ENCODE data around the gene DPH1. TPM values are rescaled to one million over a fixed set of nuclear protein-coding genes. Genes with fewer than 3 reads are reported as not detected.

DPH1 gene
- total and polyA plus RNA-seq, 3 donors from 2014 or later = 32.6 to 93.3 (median 91.9) TPM

DNA sequence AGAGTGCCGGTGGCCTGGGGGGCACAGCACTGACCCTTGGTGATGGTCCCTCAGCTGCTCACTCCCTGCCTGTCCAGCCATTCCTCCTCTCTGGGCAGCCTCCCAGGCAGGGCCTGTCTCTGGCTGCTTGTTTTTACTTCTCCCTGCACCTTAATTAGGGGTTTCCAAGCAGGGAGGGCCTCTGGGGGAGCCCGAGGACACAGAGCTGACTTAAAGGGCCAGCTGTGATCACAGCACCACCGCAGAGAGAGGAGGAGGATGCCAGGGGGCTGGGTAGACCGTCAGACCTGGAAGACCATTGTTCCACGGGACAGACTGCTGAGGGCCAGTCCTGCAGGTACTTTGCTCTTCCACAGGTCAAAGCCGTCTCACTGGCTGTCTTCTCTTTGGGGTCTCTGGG lies 1.2 kb upstream of the DPH1 start:
- 54 to 83% methylated on average over 1 to 6 of the region's 6 CpGs for WGBS, 2 donors
- intact Hi-C loops (cut with DNase I; ENCODE audit: low total_unique reads) = loop anchor here (5.0 kb wide), 1 partner anchor 121 kb away; no protein-coding TSS in a partner anchor
- Histone ChIP-seq H3K27me3 (no peaks in the 10 kb centered on the region), H3K36me3 (ENCODE audit: low read depth, missing control alignments) (no peaks in the 10 kb centered on the region), H3K4me3 (no peak overlapping the region), H3K27ac (no peak overlapping the region), H3K9me3 (no peaks in the 10 kb centered on the region), H3K4me1 (peaks cover 24% of the 10 kb centered on the region)
- DNase-seq = no peak
- TF ChIP-seq, protein P1, sequence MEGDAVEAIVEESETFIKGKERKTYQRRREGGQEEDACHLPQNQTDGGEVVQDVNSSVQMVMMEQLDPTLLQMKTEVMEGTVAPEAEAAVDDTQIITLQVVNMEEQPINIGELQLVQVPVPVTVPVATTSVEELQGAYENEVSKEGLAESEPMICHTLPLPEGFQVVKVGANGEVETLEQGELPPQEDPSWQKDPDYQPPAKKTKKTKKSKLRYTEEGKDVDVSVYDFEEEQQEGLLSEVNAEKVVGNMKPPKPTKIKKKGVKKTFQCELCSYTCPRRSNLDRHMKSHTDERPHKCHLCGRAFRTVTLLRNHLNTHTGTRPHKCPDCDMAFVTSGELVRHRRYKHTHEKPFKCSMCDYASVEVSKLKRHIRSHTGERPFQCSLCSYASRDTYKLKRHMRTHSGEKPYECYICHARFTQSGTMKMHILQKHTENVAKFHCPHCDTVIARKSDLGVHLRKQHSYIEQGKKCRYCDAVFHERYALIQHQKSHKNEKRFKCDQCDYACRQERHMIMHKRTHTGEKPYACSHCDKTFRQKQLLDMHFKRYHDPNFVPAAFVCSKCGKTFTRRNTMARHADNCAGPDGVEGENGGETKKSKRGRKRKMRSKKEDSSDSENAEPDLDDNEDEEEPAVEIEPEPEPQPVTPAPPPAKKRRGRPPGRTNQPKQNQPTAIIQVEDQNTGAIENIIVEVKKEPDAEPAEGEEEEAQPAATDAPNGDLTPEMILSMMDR (IDR thresholded peaks at IDR 0.05) = no peak
- no peak for TF ChIP-seq POLR2A (IDR thresholded peaks at IDR 0.05)

- Histone ChIP-seq H3K27me3 (no peaks in the 10 kb centered on the region), H3K4me3 (peak overlapping the region; percentile 98 to 100), H3K36me3 (ENCODE audit: low read depth, missing control alignments) (no peaks in the 10 kb centered on the region), H3K9me3 (no peaks in the 10 kb centered on the region), H3K4me1 (peaks cover 13% of the 10 kb centered on the region), H3K27ac (peak overlapping the region in 1 of 2 donors; percentile 69)
- DNase-seq = no peak
- 7 to 8% methylated on average over 10 of the region's 10 CpGs for WGBS, 2 donors
- TF ChIP-seq, protein P1 (IDR thresholded peaks at IDR 0.05) = peak; percentile 14 to 49 (median 42)
- TF ChIP-seq POLR2A (IDR thresholded peaks at IDR 0.05) = no peak
- intact Hi-C loops (cut with DNase I; ENCODE audit: low total_unique reads) = no loop called here
Measured at GRCh38 chr17:2030779-2031163, 818 bp downstream of the DPH1 start.

- 93% methylated on average over 4 to 7 of the region's 7 CpGs for WGBS, 2 donors
- intact Hi-C loops (cut with DNase I; ENCODE audit: low total_unique reads) = no loop called here
- H3K9me3 ChIP-seq = no peaks in the 10 kb centered on the region
- no peaks in the 10 kb centered on the region for H3K36me3 ChIP-seq (ENCODE audit: low read depth, missing control alignments)
- TF ChIP-seq, protein P1 (IDR thresholded peaks at IDR 0.05) = no peak
- TF ChIP-seq POLR2A (IDR thresholded peaks at IDR 0.05) = no peak
- H3K4me3 ChIP-seq = no peak overlapping the region
- no peaks in the 10 kb centered on the region for H3K27me3 ChIP-seq
- H3K27ac ChIP-seq = no peak overlapping the region
- H3K4me1 ChIP-seq = peaks cover 12% of the 10 kb centered on the region
- DNase-seq = no peak
Measured at GRCh38 chr17:2033153-2033552, 3.2 kb downstream of the DPH1 start.

- no peak for DNase-seq
- 83 to 89% methylated on average over 7 of the region's 7 CpGs for WGBS, 2 donors
- no peaks in the 10 kb centered on the region for H3K9me3 ChIP-seq
- no peak for TF ChIP-seq POLR2A (IDR thresholded peaks at IDR 0.05)
- TF ChIP-seq, protein P1 (IDR thresholded peaks at IDR 0.05) = no peak
- intact Hi-C loops (cut with DNase I; ENCODE audit: low total_unique reads) = no loop called here
- H3K36me3 ChIP-seq (ENCODE audit: low read depth, missing control alignments) = no peaks in the 10 kb centered on the region
- H3K27me3 ChIP-seq = no peaks in the 10 kb centered on the region
- H3K4me3 ChIP-seq = no peak overlapping the region
- peaks cover 12% of the 10 kb centered on the region for H3K4me1 ChIP-seq
- no peak overlapping the region for H3K27ac ChIP-seq
Measured at GRCh38 chr17:2034157-2034556, 4.2 kb downstream of the DPH1 start.

GRCh38 chr17:2034806-2035540 lies 5.0 kb downstream of the DPH1 start:
- Histone ChIP-seq H3K9me3 (no peaks in the 10 kb centered on the region), H3K4me1 (peaks cover 12% of the 10 kb centered on the region), H3K27me3 (no peaks in the 10 kb centered on the region), H3K27ac (no peak overlapping the region), H3K36me3 (ENCODE audit: low read depth, missing control alignments) (no peaks in the 10 kb centered on the region), H3K4me3 (no peak overlapping the region)
- intact Hi-C loops (cut with DNase I; ENCODE audit: low total_unique reads) = no loop called here
- no peak for TF ChIP-seq POLR2A (IDR thresholded peaks at IDR 0.05)
- DNase-seq = no peak
- WGBS, 2 donors = 68 to 69% methylated on average over 3 to 8 of the region's 9 CpGs
